GM12891 (cell line): ENCODE results near the gene CBLN3.

Source experiments
- PAX5 ChIP-seq: IDR thresholded peaks from 2 replicates; pipeline ENCODE4 v1.6.1; 2011; ENCODE audit warnings: low read length, moderate library complexity, mild to moderate bottlenecking; ENCODE audit not compliant: insufficient read depth, severe bottlenecking
- POLR2A ChIP-seq: IDR thresholded peaks from 2 replicates; pipeline ENCODE4 v1.6.1; 2011; ENCODE audit warnings: low read depth, low read length, control low read depth
- POLR2AphosphoS5 ChIP-seq: IDR thresholded peaks from 2 replicates; pipeline ENCODE4 v1.6.1; 2011; ENCODE audit warnings: low read depth, low read length, control low read depth
- POU2F2 ChIP-seq: IDR thresholded peaks from 2 replicates; pipeline ENCODE4 v1.6.1; 2011; ENCODE audit warnings: low read depth, mild to moderate bottlenecking, control low read depth, low read length, moderate library complexity
- SPI1 ChIP-seq: IDR thresholded peaks from 2 replicates; pipeline ENCODE4 v1.6.1; 2011; ENCODE audit warnings: low read depth, low read length, control low read depth
- TAF1 ChIP-seq: IDR thresholded peaks from 2 replicates; pipeline ENCODE4 v1.6.1; 2011; ENCODE audit warnings: low read depth, low read length, control low read depth

DNA sequence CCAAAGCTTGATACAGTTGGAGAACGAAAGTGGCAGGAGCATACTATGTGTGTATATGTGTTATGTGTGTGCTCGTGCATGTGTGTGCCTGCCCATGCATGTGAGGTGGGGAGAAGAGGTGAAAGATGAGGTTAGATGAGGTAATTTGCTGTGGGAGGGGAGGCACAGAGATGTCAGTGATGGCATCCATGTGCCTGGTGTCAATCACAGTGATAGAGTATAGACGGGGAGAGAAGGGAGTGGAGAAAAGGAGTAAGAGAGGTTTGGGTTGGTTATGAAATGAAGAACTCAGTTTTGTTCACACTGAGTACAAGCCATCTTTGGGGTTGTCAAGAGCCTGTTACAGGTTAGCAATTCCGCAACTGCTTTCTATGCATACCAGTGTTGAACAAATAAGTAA is 45.3 kb downstream of the CBLN3 start:
- TF ChIP-seq POU2F2 (no peak), POLR2A (no peak), TAF1 (no peak), POLR2AphosphoS5 (no peak), PAX5 (no peak), SPI1 (no peak)
